ENCODE results near the gene ITIH6. TPM values are rescaled to one million over a fixed set of nuclear protein-coding genes. Genes with fewer than 3 reads are reported as not detected.

The ITIH6 gene
- total RNA-seq, 4 donors from 2014 or later: not detected

GRCh38 chrX:54824195-54824594 lies 26.1 kb upstream of the ITIH6 start:
- intact Hi-C loops (cut with DNase I; ENCODE audit: low total_unique reads) (no loop called here), in situ Hi-C loops (cut with MboI; ENCODE audit: low pct_ligation_motif_present in 1 of 4, low pct_unique_long_range_greater_than_20kb in 1 of 4, low sequenced_read_pairs in 3 of 4) (loop anchor here in 2 of 4 donors (25.0 kb wide), 2 partner anchors 187 to 387 kb away; partner anchors contain the start of gene TSR2 (in 1 of the 2))
- no peaks in the 10 kb centered on the region for H3K36me3 ChIP-seq
- TF ChIP-seq CTCF (IDR thresholded peaks at IDR 0.05) (no peak), EP300 (IDR thresholded peaks at IDR 0.05; ENCODE audit: low read depth) (no peak), POLR2AphosphoS5 (IDR thresholded peaks at IDR 0.05) (no peak), POLR2A (IDR thresholded peaks at IDR 0.05) (no peak)
- no peaks in the 10 kb centered on the region for H3K4me1 ChIP-seq
- no peaks in the 10 kb centered on the region for H3K27me3 ChIP-seq
- WGBS, 2 donors (ENCODE audit: low coverage in 1 of 2): 85% methylated on average over 4 of the region's 5 CpGs; no CpG with 5 or more reads in 1 of the 2 donors
- no peak overlapping the region for H3K4me3 ChIP-seq
- no peak overlapping the region for H3K27ac ChIP-seq
- DNase-seq: no peak
- H3K9me3 ChIP-seq: no peaks in the 10 kb centered on the region

- Histone ChIP-seq H3K27ac (no peak overlapping the region), H3K36me3 (no peaks in the 10 kb centered on the region), H3K27me3 (no peaks in the 10 kb centered on the region), H3K4me1 (no peaks in the 10 kb centered on the region), H3K9me3 (no peaks in the 10 kb centered on the region), H3K4me3 (no peak overlapping the region)
- in situ Hi-C loops (cut with MboI; ENCODE audit: low pct_ligation_motif_present in 1 of 4, low pct_unique_long_range_greater_than_20kb in 1 of 4, low sequenced_read_pairs in 3 of 4) (loop anchor here in 2 of 4 donors (25.0 kb wide), 2 partner anchors 184 to 384 kb away; partner anchors contain the start of gene TSR2 (in 1 of the 2)), intact Hi-C loops (cut with DNase I; ENCODE audit: low total_unique reads) (no loop called here)
- WGBS, 2 donors (ENCODE audit: low coverage in 1 of 2): 66% methylated on average over 2 of the region's 2 CpGs; no CpG with 5 or more reads in 1 of the 2 donors
- DNase-seq: no peak
- no peak for TF ChIP-seq POLR2A (IDR thresholded peaks at IDR 0.05)
- no peak for TF ChIP-seq POLR2AphosphoS5 (IDR thresholded peaks at IDR 0.05)
- no peak for TF ChIP-seq EP300 (IDR thresholded peaks at IDR 0.05; ENCODE audit: low read depth)
- TF ChIP-seq CTCF (IDR thresholded peaks at IDR 0.05): no peak
Measured at GRCh38 chrX:54821310-54821709, 23.3 kb upstream of the ITIH6 start.

GRCh38 chrX:54820737-54821136 lies 22.7 kb upstream of the ITIH6 start:
- Histone ChIP-seq H3K27ac (no peak overlapping the region), H3K4me3 (no peak overlapping the region), H3K9me3 (no peaks in the 10 kb centered on the region), H3K27me3 (no peaks in the 10 kb centered on the region), H3K36me3 (no peaks in the 10 kb centered on the region), H3K4me1 (no peaks in the 10 kb centered on the region)
- TF ChIP-seq POLR2AphosphoS5 (IDR thresholded peaks at IDR 0.05) (no peak), CTCF (IDR thresholded peaks at IDR 0.05) (no peak), POLR2A (IDR thresholded peaks at IDR 0.05) (no peak)
- 69% methylated on average over 6 of the region's 7 CpGs; no CpG with 5 or more reads in 1 of the 2 donors for WGBS, 2 donors (ENCODE audit: low coverage in 1 of 2)
- intact Hi-C loops (cut with DNase I; ENCODE audit: low total_unique reads): no loop called here
- DNase-seq: no peak
- in situ Hi-C loops (cut with MboI; ENCODE audit: low pct_ligation_motif_present in 1 of 4, low pct_unique_long_range_greater_than_20kb in 1 of 4, low sequenced_read_pairs in 3 of 4): loop anchor here in 2 of 4 donors (25.0 kb wide), 2 partner anchors 183 to 383 kb away; partner anchors contain the start of gene TSR2 (in 1 of the 2)

GRCh38 chrX:54819201-54819600 lies 21.1 kb upstream of the ITIH6 start:
- intact Hi-C loops (cut with DNase I; ENCODE audit: low total_unique reads) (no loop called here), in situ Hi-C loops (cut with MboI; ENCODE audit: low pct_ligation_motif_present in 1 of 4, low pct_unique_long_range_greater_than_20kb in 1 of 4, low sequenced_read_pairs in 3 of 4) (loop anchor here in 2 of 4 donors (25.0 kb wide), 2 partner anchors 182 to 382 kb away; partner anchors contain the start of gene TSR2 (in 1 of the 2))
- H3K27me3 ChIP-seq: no peaks in the 10 kb centered on the region
- no peaks in the 10 kb centered on the region for H3K9me3 ChIP-seq
- H3K36me3 ChIP-seq: no peaks in the 10 kb centered on the region
- no peaks in the 10 kb centered on the region for H3K4me1 ChIP-seq
- WGBS, 2 donors (ENCODE audit: low coverage in 1 of 2): 80% methylated on average over 8 of the region's 8 CpGs; no CpG with 5 or more reads in 1 of the 2 donors
- no peak overlapping the region for H3K4me3 ChIP-seq
- TF ChIP-seq POLR2A (IDR thresholded peaks at IDR 0.05): no peak
- no peak for TF ChIP-seq POLR2AphosphoS5 (IDR thresholded peaks at IDR 0.05)
- no peak for TF ChIP-seq CTCF (IDR thresholded peaks at IDR 0.05)
- TF ChIP-seq EP300 (IDR thresholded peaks at IDR 0.05; ENCODE audit: low read depth): no peak
- no peak overlapping the region for H3K27ac ChIP-seq
- no peak for DNase-seq

Data from transverse colon (tissue), 4 donors.